ENCODE measurements around the gene PHACTR4. TPM values are rescaled to one million over a fixed set of nuclear protein-coding genes. Genes with fewer than 3 reads are reported as not detected.

Gene PHACTR4
- total and polyA plus RNA-seq, 9 of the 15 experiments (the other 6 are each of a cell fraction or from before 2014, with no cell fraction given) = 6.4 to 43.6 (median 14.2) TPM

GRCh38 chr1:28370239-28371009, 884 bp downstream of the PHACTR4 start (continued):
- TF ChIP-seq HOMEZ (CRISPR knock-in tag; IDR thresholded peaks at IDR 0.05) (no peak), PHF21A (IDR thresholded peaks at IDR 0.05; ENCODE audit: borderline replicate concordance, low read depth) (no peak), E2F4 (CRISPR knock-in tag; IDR thresholded peaks at IDR 0.05; ENCODE audit: low read depth) (0 out of 2 replicates have a peak, but pooled peaks have one; percentile 35), RAD21 (CRISPR knock-in tag; conservative IDR thresholded peaks at IDR 0.05 in 1 of 2, IDR thresholded peaks at IDR 0.05 in 1 of 2) (no peak), ESRRA (IDR thresholded peaks at IDR 0.05; ENCODE audit: borderline replicate concordance, low read depth) (no peak), GATA2 (CRISPR knock-in tag; IDR thresholded peaks at IDR 0.05) (no peak), CC2D1A (IDR thresholded peaks at IDR 0.05) (no peak), CBX1 (IDR thresholded peaks at IDR 0.05; ENCODE audit: low read depth) (no peak), ZNF551 (CRISPR knock-in tag; IDR thresholded peaks at IDR 0.05) (no peak), EP300 (IDR thresholded peaks at IDR 0.05; ENCODE audit: low read length) (no peak)
- TF ChIP-seq, protein P1, sequence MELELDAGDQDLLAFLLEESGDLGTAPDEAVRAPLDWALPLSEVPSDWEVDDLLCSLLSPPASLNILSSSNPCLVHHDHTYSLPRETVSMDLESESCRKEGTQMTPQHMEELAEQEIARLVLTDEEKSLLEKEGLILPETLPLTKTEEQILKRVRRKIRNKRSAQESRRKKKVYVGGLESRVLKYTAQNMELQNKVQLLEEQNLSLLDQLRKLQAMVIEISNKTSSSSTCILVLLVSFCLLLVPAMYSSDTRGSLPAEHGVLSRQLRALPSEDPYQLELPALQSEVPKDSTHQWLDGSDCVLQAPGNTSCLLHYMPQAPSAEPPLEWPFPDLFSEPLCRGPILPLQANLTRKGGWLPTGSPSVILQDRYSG (tag; conservative IDR thresholded peaks at IDR 0.05; ENCODE audit: low read depth) = no peak
- TF ChIP-seq, protein P2, sequence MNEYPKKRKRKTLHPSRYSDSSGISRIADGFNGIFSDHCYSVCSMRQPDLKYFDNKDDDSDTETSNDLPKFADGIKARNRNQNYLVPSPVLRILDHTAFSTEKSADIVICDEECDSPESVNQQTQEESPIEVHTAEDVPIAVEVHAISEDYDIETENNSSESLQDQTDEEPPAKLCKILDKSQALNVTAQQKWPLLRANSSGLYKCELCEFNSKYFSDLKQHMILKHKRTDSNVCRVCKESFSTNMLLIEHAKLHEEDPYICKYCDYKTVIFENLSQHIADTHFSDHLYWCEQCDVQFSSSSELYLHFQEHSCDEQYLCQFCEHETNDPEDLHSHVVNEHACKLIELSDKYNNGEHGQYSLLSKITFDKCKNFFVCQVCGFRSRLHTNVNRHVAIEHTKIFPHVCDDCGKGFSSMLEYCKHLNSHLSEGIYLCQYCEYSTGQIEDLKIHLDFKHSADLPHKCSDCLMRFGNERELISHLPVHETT (CRISPR knock-in tag; conservative IDR thresholded peaks at IDR 0.05 in 1 of 2, IDR thresholded peaks at IDR 0.05 in 1 of 2) = no peak

Data from K562 (cell line).